HepG2 (cell line): ENCODE measurements around the gene TTYH1. TPM values are rescaled to one million over a fixed set of nuclear protein-coding genes. Genes with fewer than 3 reads are reported as not detected.
A peak's percentile ranks its signal among the peaks of the same experiment; 100 is the strongest.

Experiments
- ATAC-seq: fragments of 200-7000 bp; cut with Tn5 transposase; 3 replicates; pipeline ENCODE4 v1.9.1; 2020; ENCODE audit warnings: mild to moderate bottlenecking, moderate library complexity
- BruUV-seq: library from RNA; stranded (reverse); fragments of 400-500 nt; replicated peaks from 2 replicates; lab custom pipeline; 2021; lab: Mats Ljungman, UMichigan
- CTCF ChIA-PET: fragments of 300-600 bp; formaldehyde crosslinking; extraction: SDS; loops from one replicate; lab custom pipeline; 2021; ENCODE audit warnings: low total read pairs, inconsistent platforms, low intra/inter-chr PET ratio; lab: Yijun Ruan, JAX
- POLR2A ChIA-PET: fragments of 350-600 bp; sonication (Branson Sonifier 250); formaldehyde crosslinking; loops from one replicate; lab custom pipeline; 2020; ENCODE audit warnings: antibody characterized with exemption, inconsistent platforms; lab: Yijun Ruan, JAX
- DNase-seq: peaks from one replicate; pipeline ENCODE4 v3.0.0-alpha.2; 2015; ENCODE audit warnings: low spot score
- FAIRE-seq: peaks from 3 replicates; lab custom pipeline; 2011; peaks lifted over from hg19 to GRCh38; lab: Jason Lieb, UNC
- H2AFZ ChIP-seq: one replicate; pipeline ENCODE4 v1.6.1; 2011; ENCODE audit warnings: low read length, inconsistent platforms
- H3K27ac ChIP-seq: fragments of 300-600 bp; 3 replicates; pipeline ENCODE4 v1.8.0; 2011; ENCODE audit warnings: mixed run types, mild to moderate bottlenecking, mixed read lengths, low read length, inconsistent platforms; ENCODE audit not compliant: insufficient read depth; ENCODE audit errors: extremely low read length
- H3K27me3 ChIP-seq, 2 experiments: fragments of 200-600 bp in 1 of 2; 2 replicates in 1 of 2; 3 replicates in 1 of 2; pipeline versions ENCODE4 v1.6.0 to v1.8.0; 2011; ENCODE audit warnings: low read length in 2 of 2, mild to moderate bottlenecking in 2 of 2, moderate library complexity in 2 of 2, inconsistent platforms in 1 of 2; ENCODE audit not compliant: insufficient read depth in 2 of 2, control insufficient read depth in 1 of 2
- H3K36me3 ChIP-seq, 2 experiments: fragments of 200-600 bp in 1 of 2; replicated peaks in 1 of 2; 2 replicates in 1 of 2; 3 replicates in 1 of 2; pipeline versions ENCODE4 v1.5.1 to v1.8.0; 2011; ENCODE audit warnings: low read length in 2 of 2, inconsistent platforms in 1 of 2; ENCODE audit not compliant: insufficient read depth in 2 of 2, control insufficient read depth in 1 of 2
- H3K4me1 ChIP-seq: 2 replicates; pipeline ENCODE4 v1.5.1; 2012; ENCODE audit warnings: low read length, inconsistent platforms; ENCODE audit not compliant: insufficient read depth
- H3K4me2 ChIP-seq: 2 replicates; pipeline ENCODE4 v1.6.0; 2011; ENCODE audit warnings: low read depth, low read length, inconsistent platforms
- H3K4me3 ChIP-seq, 3 experiments: fragments of 200-600 bp in 1 of 3; sonication (generic), shearing (Covaris generic) in 1 of 3; replicated peaks in 1 of 3; 2 replicates each; pipeline ENCODE4 v1.5.1; 2011 to 2016; ENCODE audit warnings: low read length in 3 of 3, inconsistent platforms in 2 of 3, low read depth in 2 of 3, mild to moderate bottlenecking in 2 of 3, control low read depth in 1 of 3, mixed read lengths in 1 of 3; ENCODE audit not compliant: insufficient read depth in 1 of 3
- H3K79me2 ChIP-seq: one replicate; pipeline ENCODE4 v1.6.1; 2011; ENCODE audit warnings: low read length, inconsistent platforms; ENCODE audit not compliant: insufficient read depth
- H3K9ac ChIP-seq: 2 replicates; pipeline ENCODE4 v1.6.0; 2011; ENCODE audit warnings: mild to moderate bottlenecking, low read depth, low read length, inconsistent platforms; ENCODE audit not compliant: insufficient read depth
- H3K9me3 ChIP-seq: 2 replicates; pipeline ENCODE4 v1.5.1; 2012; ENCODE audit warnings: mild to moderate bottlenecking, low read length
- H4K20me1 ChIP-seq: 2 replicates; pipeline ENCODE4 v1.6.0; 2011; ENCODE audit warnings: inconsistent platforms, mild to moderate bottlenecking, low read length, moderate library complexity; ENCODE audit not compliant: insufficient read depth
- AGO1 ChIP-seq: fragments of 200-400 bp; formaldehyde crosslinking; IDR thresholded peaks from 2 replicates; pipeline ENCODE4 v1.6.1; 2017; ENCODE audit warnings: mild to moderate bottlenecking, low read depth, low read length, moderate library complexity; ENCODE audit not compliant: poor library complexity, severe bottlenecking
- CBX5 ChIP-seq: sonication (generic); formaldehyde crosslinking; IDR thresholded peaks from 2 replicates; pipeline ENCODE4 v1.4.0; 2020; ENCODE audit warnings: missing genetic modification reagents, borderline replicate concordance
- HNRNPUL1 ChIP-seq: fragments of 200-400 bp; formaldehyde crosslinking; IDR thresholded peaks from 2 replicates; pipeline ENCODE4 v1.6.1; 2017; ENCODE audit warnings: low read depth, mild to moderate bottlenecking, low read length, moderate library complexity
- KDM5B ChIP-seq: sonication (generic); formaldehyde crosslinking; IDR thresholded peaks from 2 replicates; pipeline ENCODE4 v1.4.0; 2020; ENCODE audit warnings: missing genetic modification reagents, mild to moderate bottlenecking, borderline replicate concordance
- MAFK ChIP-seq, 2 experiments: IDR thresholded peaks in 1 of 2; conservative IDR thresholded peaks in 1 of 2; 2 replicates each; pipeline ENCODE4 v1.6.1; 2011; ENCODE audit warnings: improper control_type of control experiment in 2 of 2, low read length in 2 of 2
- POLR2G ChIP-seq: fragments of 200-400 bp; formaldehyde crosslinking; IDR thresholded peaks from 2 replicates; pipeline ENCODE4 v1.6.1; 2018; ENCODE audit warnings: mild to moderate bottlenecking, low read depth, low read length, moderate library complexity
- ZNF574 ChIP-seq: sonication (generic); formaldehyde crosslinking; IDR thresholded peaks from 2 replicates; pipeline ENCODE4 v1.4.0; 2020; ENCODE audit warnings: missing genetic modification reagents
- WGBS: methylation state at CpG from one replicate; pipeline ENCODE4 v1.1.6; 2017; ENCODE audit warnings: low lambda C conversion rate; 5-methylcytosine and 5-hydroxymethylcytosine counted together
- in situ Hi-C: cut with HindIII; loops from 2 replicates; pipeline ENCODE4 v1.10.0; 2017; ENCODE audit warnings: low pct_unique_long_range_greater_than_20kb; ENCODE audit not compliant: extremely low pct_ligation_motif_present
- intact Hi-C: fragments of 100-400 bp; cut with micrococcal nuclease; formaldehyde crosslinking; loops from one replicate; pipeline ENCODE4 v1.10.0; 2022; ENCODE audit not compliant: unreplicated experiment
- polyA plus RNA-seq, 8 experiments: library from polyadenylated mRNA; depleted of rRNA in 3 of 8; stranded (reverse) in 7 of 8; unstranded in 1 of 8; fragments of >200 nt; fragmentation: Illumina TruSeq in 4 of 8; extraction: Trizol in 4 of 8; gene quantifications; 2 replicates each; pipeline versions ENCODE4 v1.2.1 to v1.2.3, GENCODE V29; 2011 to 2016; ENCODE audit warnings: low read depth in 4 of 8, missing spikeins in 1 of 8, mixed read lengths in 1 of 8; ENCODE audit not compliant: insufficient read depth in 1 of 8
- total RNA-seq, 5 experiments: library from RNA; depleted of rRNA; stranded (reverse); fragments of >200 nt; fragmentation: Illumina TruSeq; extraction: Trizol; gene quantifications; 2 replicates each; pipeline ENCODE4 v1.2.3, GENCODE V29; 2016; ENCODE audit warnings: low read depth in 1 of 5

TTYH1 gene
- total and polyA plus RNA-seq, 2 of the 13 experiments (the other 11 are each of a cell fraction or from before 2014, with no cell fraction given): 6.9 to 19.9 TPM

GRCh38 chr19:54424660-54425381 lies 9.6 kb downstream of the TTYH1 start:
- BruUV-seq: no TSS peak
- TF ChIP-seq HNRNPUL1: no peak
- peak; percentile 75 for TF ChIP-seq AGO1
- intact Hi-C loops: no loop called here

DNA sequence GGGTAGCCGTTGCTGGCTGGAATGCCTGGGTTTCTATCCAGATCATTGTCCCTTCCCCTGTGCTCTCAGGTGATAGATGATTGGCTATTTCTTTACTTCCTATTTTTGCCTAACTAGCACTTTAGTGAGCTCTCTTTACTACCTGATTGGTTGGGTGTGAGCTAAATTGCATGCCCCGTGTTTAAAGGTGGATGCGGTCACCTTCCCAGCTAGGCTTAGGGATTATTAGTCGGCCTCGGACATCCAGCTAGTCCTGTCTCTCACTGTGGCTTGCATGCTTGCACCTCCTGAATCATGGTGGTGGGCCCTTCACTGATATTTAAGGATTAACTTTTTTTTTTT lies 10.1 kb downstream of the TTYH1 start:
- DNase-seq: no peak
- no peaks in the 10 kb centered on the region for H3K36me3 ChIP-seq
- FAIRE-seq: no peak
- H3K9ac ChIP-seq: no peak overlapping the region
- CTCF ChIA-PET: no interaction called here
- no peak overlapping the region for H3K4me2 ChIP-seq
- no peak for TF ChIP-seq CBX5 (CRISPR knock-in tag)
- 0 out of 2 replicates have a peak, but pooled peaks have one; percentile 4 for TF ChIP-seq POLR2G
- peak in 1 of 2 experiments; percentile 5; a peak in 1 of 4 replicates for TF ChIP-seq MAFK (conservative IDR thresholded peaks at IDR 0.05 in 1 of 2, IDR thresholded peaks at IDR 0.05 in 1 of 2; ENCODE audit: low read length in 2 of 2)
- no peak for TF ChIP-seq KDM5B (CRISPR knock-in tag)
- no peak for TF ChIP-seq ZNF574 (CRISPR knock-in tag)
- TF ChIP-seq, all 625 proteins: peak for 2
- Histone ChIP-seq H2AFZ (no peak overlapping the region), H3K79me2 (no peaks in the 10 kb centered on the region), H3K4me3 (no peak overlapping the region), H3K27ac (no peak overlapping the region), H3K27me3 (no peaks in the 10 kb centered on the region; a peak in 1 of 5 replicates), H3K9me3 (no peaks in the 10 kb centered on the region), H4K20me1 (no peaks in the 10 kb centered on the region), H3K4me1 (peaks cover 18% of the 10 kb centered on the region)
- POLR2A ChIA-PET: no interaction called here
- ATAC-seq: no peak
- intact Hi-C loops: no loop called here
- in situ Hi-C loops: no loop called here
- no TSS peak for BruUV-seq
- 86% methylated on average over 5 of the region's 5 CpGs for WGBS

More at GRCh38 chr19:54424660-54425381, 9.6 kb downstream of the TTYH1 start:
- Histone ChIP-seq H3K27ac (no peak overlapping the region), H4K20me1 (no peaks in the 10 kb centered on the region), H2AFZ (no peak overlapping the region), H3K36me3 (no peaks in the 10 kb centered on the region), H3K79me2 (no peaks in the 10 kb centered on the region), H3K4me2 (no peak overlapping the region), H3K9me3 (no peaks in the 10 kb centered on the region), H3K9ac (no peak overlapping the region), H3K4me1 (peaks cover 23% of the 10 kb centered on the region), H3K4me3 (no peak overlapping the region), H3K27me3 (no peaks in the 10 kb centered on the region; a peak in 1 of 5 replicates)
- POLR2A ChIA-PET: no interaction called here
- CTCF ChIA-PET: no interaction called here
- in situ Hi-C loops: no loop called here
- ATAC-seq (no peak), DNase-seq (no peak), FAIRE-seq (no peak)
- 93% methylated on average over 22 of the region's 36 CpGs for WGBS
